Activated CD4-positive, alpha-beta T cell treated with anti-CD3 and anti-CD28 coated beads, Interleukin-10, Interleukin-2, amounts not matched to agents 100 ng/mL and 50 ng/mL, durations not matched to agents 16 hours and 8 hours (primary cell): ENCODE measurements around the gene DTNA.
"Not testable (repeated sequence)": the region's sequence is repeated elsewhere in the genome, so short reads cannot be mapped to it uniquely, and the experiment has no call there.

Experiments
- DNase-seq: peaks from one replicate; pipeline ENCODE4 v3.0.0-alpha.2; 2020

Gene DTNA

GRCh38 chr18:34864836-34865497 is 154.9 kb downstream of the DTNA start:
- DNase-seq, result no peak

GRCh38 chr18:34866310-34866709 is 156.2 kb downstream of the DTNA start:
- peak; percentile 50 for DNase-seq

DNA sequence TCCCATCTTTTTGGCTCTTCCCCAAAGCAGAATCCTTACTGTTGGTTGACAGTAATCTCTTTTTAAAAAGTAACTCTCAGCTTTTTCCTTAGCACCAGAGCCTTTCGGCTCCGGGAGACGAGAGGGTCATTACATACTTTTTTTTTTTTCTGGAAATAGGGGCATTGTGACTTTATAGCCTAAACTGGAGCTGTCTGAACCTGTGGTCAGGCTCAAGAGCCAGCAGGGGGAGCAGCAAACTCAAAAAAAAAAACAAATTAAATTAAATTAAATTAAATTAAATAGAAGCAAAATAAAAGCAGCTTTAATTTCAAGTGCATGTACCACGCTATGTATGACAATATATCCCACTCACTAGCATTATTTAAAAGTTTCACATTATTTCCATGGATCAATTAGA is 156.6 kb downstream of the DTNA start:
- no peak for DNase-seq

DNA sequence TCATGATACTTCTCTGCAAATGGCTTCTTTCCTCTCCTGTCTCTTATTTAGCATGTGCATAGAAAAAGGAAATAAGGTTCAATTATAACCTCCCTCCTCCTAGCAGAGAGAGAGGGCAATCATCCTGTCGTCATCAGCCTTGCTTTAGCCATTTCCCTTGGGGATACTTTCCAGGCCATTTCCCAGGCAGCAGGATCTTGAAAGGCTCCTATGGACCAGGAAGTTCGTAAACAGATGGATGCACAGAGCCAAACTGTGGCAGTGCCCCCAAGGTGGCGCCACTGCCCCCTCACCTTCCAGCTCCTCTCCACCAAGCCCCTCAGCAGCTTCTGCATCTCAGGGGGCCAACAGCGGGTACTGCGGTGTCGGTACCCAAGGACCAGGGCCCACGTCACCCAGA is 157.4 kb downstream of the DTNA start:
- no peak for DNase-seq

GRCh38 chr18:34870555-34871310 is 160.6 kb downstream of the DTNA start:
- DNase-seq, result no peak

DNA sequence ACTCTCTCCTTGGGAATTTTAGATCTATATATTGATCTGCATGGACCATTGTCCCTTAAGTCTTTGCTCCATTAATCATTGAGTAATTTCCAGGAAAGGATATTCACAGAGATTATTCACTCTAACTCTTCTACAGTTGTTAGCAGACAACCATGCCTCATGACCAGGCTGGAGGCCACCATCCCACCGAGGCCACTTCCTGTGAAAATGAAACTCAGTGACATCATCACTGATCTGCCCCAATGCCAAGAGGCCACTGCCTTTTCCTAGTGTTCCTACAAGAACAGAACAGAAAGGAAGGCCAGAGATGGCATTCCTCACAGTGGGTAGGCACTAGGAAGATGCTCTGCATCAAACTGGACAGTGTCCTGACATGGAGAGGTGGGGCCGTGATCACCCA is 161.3 kb downstream of the DTNA start:
- DNase-seq, result peak; percentile 4

DNA sequence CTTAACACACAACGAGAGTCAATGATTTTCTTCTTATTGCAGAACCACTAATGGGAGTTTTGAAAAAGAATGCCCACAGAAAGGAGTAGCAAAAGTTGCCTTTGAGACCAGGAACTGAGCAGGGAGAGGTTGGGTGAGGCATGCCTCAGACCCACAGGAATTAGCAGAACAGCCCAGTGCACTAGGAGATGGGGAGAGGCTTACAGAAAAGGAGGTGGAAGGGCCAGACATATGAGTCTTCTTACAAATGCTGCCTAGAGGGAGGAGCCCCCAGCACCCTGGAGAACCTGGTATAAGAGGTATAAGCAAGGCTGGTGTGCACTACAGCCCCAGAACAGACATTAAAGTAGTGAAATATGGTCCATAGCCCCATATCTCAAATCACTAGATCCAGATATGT is 162.0 kb downstream of the DTNA start:
- no peak for DNase-seq

DNA sequence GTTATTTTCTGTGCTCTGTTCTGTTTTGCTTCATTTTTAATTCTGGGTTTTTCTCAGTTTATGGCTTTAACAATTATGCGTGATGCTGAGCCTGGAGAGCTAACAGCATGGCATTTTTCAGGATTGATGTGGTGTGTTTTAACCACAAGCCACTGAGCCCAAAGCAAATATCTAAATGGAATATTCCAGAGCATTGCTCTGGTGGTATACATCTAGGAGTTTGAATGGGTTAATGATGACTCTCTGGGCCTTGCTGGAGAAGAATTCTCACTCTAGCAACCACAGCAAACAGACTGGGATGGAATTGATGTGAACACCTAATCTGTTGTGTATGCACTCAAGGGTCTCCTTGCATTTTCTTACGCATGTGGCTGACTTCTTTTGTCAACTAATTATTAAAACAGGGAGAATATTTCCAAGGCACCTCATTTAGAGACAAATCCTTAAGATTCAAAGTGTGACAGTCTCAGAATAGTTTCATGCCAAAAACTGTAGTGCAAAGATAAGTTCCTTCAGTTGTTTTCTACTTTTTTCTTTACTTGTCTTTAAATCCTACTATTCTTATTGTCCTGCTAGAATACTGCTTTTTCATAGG is 164.0 kb downstream of the DTNA start:
- DNase-seq, result no peak

GRCh38 chr18:34875150-34875549 is 165.1 kb downstream of the DTNA start:
- DNase-seq, result no peak

GRCh38 chr18:34880403-34880802 is 170.3 kb downstream of the DTNA start:
- no peak for DNase-seq

DNA sequence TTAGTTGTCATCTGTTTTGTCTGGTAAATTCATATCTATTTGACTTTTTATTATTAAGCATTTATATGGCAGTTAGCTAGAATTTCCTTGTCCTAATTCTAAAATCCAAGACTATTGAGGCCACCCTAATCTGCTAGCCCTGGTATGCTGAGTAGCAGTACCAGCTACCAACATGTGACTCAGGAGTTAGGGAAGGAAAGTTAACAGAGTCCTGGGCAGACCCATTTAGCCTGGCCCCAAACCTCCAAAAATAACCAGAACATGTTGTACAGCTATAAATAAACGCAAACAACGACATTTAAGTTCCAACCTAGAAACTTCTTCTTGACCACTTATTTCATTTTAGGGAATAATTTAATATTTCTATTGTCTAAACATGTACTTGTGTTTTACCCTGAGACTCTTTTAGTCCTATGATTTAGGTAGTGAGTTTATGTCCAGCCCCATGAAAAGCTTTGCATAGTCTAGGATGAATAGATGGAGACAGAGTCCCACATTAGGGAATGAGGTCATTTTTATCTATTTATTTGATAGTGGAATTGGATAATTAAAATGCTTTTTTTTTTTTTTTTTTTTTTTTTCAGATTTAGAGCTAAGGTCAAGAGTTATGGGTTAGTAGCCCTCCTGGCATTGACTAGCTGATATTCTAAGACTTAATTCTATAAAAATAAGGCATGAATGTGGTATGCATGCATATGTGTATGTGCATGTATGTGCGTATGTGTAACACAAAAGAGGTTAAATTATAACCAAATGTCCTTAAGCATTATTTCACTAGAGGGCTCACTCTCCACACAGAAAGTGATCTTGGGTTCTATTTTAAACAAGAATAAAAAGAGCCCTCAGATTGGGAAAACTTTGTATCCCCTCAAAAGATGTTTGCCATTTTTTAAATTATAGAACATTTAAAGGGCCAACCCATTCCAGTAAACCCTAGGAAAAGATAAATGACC is 171.1 kb downstream of the DTNA start:
- no peak for DNase-seq

GRCh38 chr18:34884436-34884835 is 174.3 kb downstream of the DTNA start:
- DNase-seq, result no peak

DNA sequence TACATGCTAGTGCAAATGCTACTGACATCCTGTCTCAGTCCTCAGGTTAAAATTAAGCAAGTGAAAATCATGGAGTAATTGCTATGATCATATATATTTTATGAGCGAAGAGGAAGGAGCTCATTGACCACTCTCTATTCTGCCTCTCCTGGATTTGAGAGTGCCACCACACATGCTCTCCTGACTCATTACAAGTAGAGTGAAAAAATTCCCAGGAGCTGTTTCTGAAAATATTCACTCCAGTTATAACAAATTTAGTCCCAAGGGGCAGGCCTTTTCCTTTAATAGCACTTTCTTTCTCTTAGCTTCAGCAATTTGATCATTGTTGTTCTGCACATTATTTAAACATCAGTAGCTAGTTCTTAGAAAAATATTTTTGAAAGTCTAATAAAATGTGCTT is 176.1 kb downstream of the DTNA start:
- DNase-seq, result no peak

DNA sequence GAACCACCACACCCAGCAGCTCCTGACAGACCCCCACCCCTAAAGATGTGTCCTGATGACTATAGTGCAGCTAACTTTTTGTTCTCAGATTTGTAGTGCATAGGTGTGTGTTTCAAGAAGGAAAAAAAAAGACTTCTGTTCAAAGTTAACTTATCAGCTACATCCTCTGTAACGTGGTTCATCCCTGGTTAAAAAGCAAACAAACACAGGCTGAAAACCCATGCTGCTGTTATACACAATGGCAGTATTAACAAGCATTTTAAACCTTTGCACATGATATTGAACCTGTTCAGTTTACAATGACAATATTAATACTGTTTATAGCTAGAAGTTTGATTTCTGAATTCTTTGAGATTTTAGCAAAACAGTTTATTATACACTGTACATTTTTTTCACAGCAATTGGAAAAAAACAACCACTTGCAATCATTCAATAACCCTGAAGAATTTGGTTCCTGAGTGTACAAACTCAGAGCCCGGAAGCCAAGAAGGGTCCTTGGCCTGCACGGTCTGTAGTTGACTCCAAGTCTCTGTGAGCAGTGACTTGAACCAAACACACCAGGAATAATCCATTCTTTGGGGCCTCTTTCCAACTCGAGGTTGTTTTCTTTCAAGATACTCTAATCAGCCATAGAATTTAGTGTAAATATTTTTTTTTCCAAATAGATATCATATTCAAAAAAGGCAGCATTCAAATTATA is 177.9 kb downstream of the DTNA start:
- no peak for DNase-seq

- no peak for DNase-seq
These were observed 180.5 kb downstream of the DTNA start for GRCh38 chr18:34890486-34891085.

DNA sequence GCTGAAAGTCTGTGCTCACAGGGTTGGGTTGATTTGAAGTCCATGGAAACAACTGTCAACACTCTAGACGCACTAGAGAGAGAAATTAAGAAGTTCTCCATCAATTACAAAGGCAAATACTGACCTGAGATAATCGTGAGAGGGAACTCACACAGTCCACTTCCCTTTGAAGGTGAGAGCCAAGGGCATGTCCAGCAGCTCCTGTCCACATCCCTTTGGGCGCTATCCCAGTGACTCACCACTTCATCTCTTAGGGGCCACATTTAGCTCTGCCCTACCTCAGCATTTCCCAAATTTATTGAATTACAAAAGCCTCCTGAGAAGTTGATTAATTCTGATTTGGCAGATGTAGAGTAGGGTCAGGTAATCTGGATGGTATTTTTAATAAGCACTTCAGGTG is 182.3 kb downstream of the DTNA start:
- DNase-seq, result no peak

DNA sequence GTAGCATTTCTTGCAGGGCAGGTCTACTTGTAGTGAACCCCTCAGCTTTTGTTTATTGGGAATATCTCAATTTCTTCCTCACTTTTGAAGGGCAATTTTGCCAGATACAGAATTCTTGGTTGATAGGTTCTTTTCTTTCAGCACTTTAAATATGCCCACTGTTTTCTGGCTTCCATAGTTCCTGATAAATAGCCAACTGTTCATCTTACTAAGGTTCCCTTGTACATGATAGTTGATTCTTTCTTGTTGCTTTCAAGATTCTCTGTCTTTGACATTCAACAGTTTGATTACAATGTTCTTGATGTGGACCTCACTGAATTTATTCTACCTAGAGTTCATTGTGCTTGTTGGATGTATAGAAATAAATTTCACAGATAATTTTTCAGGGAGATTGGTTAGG is 183.1 kb downstream of the DTNA start:
- DNase-seq, result no peak

GRCh38 chr18:34901299-34901698 is 191.2 kb downstream of the DTNA start:
- no peak for DNase-seq

GRCh38 chr18:34904994-34905393 is 194.9 kb downstream of the DTNA start:
- DNase-seq, result no peak

- not testable (repeated sequence) for DNase-seq
These were observed 196.9 kb downstream of the DTNA start for GRCh38 chr18:34906985-34907384.

DNA sequence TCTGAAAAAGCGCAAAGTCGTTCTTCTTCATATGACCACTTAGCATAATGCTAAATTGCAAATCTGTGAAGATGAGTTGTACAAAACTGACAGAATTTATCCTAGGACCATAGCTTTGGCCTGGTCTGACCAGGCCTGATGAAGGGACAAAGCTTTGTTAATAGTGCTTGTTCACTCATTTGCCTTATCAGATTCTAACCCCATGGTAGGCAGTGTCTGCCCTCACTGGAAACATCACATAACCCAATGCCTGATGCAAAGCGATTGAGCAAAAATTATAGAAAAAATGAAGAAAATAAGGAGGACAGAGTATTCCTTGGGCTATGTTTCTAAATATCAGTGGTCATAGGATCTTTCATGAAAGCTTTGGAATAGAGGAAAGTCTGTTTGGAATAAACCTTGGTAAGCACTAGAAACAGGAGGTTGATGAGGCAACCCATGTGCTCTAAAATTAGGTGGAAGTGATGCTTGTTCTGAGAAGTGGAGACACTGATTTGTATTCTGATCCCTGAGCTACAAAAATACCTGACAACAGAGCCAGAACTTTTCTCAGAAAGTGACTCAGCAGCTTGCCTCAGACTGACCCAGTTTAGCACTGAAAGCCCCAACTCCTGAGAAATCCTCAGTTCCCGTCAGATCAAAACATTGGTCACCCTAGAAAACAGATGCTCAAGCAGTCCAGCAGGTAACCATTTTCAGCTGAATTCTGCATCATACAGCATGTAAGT is 199.7 kb downstream of the DTNA start:
- no peak for DNase-seq
